Muscle layer of colon (tissue), 2 donors: Measurements from ENCODE around the gene ARHGEF10L.

Source experiments
- H3K27ac ChIP-seq: one replicate; pipeline ENCODE4 v1.7.0; 2013; ENCODE audit warnings: low read depth, mild to moderate bottlenecking, low read length, moderate library complexity
- H3K27me3 ChIP-seq, 2 donors: one replicate each; pipeline ENCODE4 v1.7.0; 2013; ENCODE audit warnings: low read length in 2 of 2, mild to moderate bottlenecking in 2 of 2; ENCODE audit not compliant: insufficient read depth in 2 of 2, control insufficient read depth in 1 of 2
- H3K36me3 ChIP-seq: one replicate; pipeline ENCODE4 v1.7.0; 2013; ENCODE audit warnings: mild to moderate bottlenecking, low read length; ENCODE audit not compliant: insufficient read depth
- H3K4me1 ChIP-seq: one replicate; pipeline ENCODE4 v1.7.0; 2013; ENCODE audit warnings: mild to moderate bottlenecking, low read length; ENCODE audit not compliant: insufficient read depth
- H3K4me3 ChIP-seq, 2 donors: one replicate each; pipeline ENCODE4 v1.7.0; 2013; ENCODE audit warnings: low read length in 2 of 2, low read depth in 1 of 2, mild to moderate bottlenecking in 1 of 2, moderate library complexity in 1 of 2
- H3K9ac ChIP-seq: one replicate; pipeline ENCODE4 v1.7.0; 2013; ENCODE audit warnings: low read length
- H3K9me3 ChIP-seq: one replicate; pipeline ENCODE4 v1.7.0; 2013; ENCODE audit warnings: mild to moderate bottlenecking, low read length
- donor health status: abdominal sarcoma.
- donor health status: Adenocarcinoma of cecum.

ARHGEF10L gene

GRCh38 chr1:17662786-17663185 lies 123.3 kb downstream of the ARHGEF10L start:
- Histone ChIP-seq H3K4me1 (no peaks in the 10 kb centered on the region), H3K27me3 (no peaks in the 10 kb centered on the region), H3K4me3 (no peak overlapping the region), H3K9ac (no peak overlapping the region), H3K9me3 (no peaks in the 10 kb centered on the region), H3K36me3 (peaks cover 43% of the 10 kb centered on the region), H3K27ac (no peak overlapping the region)

GRCh38 chr1:17663646-17664045 lies 124.1 kb downstream of the ARHGEF10L start:
- no peaks in the 10 kb centered on the region for H3K4me1 ChIP-seq
- H3K9ac ChIP-seq, result no peak overlapping the region
- H3K27ac ChIP-seq, result no peak overlapping the region
- H3K9me3 ChIP-seq, result no peaks in the 10 kb centered on the region
- H3K27me3 ChIP-seq, result no peaks in the 10 kb centered on the region
- H3K36me3 ChIP-seq, result peaks cover 40% of the 10 kb centered on the region
- no peak overlapping the region for H3K4me3 ChIP-seq

DNA sequence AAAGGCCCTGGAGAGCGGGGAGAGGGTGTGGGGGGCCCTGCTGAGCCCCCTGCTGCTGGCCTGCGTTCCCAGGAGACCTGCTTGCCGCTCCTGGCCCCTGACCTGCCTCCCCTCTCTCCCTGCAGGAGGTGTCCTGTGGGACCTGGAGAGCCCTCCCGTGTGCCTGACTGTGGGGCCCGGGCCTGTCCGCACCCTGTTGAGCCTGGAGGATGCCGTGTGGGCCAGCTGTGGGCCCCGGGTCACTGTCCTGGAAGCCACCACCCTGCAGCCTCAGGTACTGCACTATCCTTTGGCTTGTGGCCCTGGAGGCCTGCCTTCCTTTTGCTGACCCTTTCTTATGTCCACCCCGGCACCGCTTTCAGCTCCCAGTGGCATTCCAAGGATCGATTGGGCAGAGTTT lies 124.8 kb downstream of the ARHGEF10L start:
- Histone ChIP-seq H3K4me3 (no peak overlapping the region), H3K27me3 (no peaks in the 10 kb centered on the region), H3K27ac (no peak overlapping the region), H3K36me3 (peaks cover 38% of the 10 kb centered on the region), H3K9me3 (no peaks in the 10 kb centered on the region), H3K4me1 (no peaks in the 10 kb centered on the region), H3K9ac (no peak overlapping the region)

DNA sequence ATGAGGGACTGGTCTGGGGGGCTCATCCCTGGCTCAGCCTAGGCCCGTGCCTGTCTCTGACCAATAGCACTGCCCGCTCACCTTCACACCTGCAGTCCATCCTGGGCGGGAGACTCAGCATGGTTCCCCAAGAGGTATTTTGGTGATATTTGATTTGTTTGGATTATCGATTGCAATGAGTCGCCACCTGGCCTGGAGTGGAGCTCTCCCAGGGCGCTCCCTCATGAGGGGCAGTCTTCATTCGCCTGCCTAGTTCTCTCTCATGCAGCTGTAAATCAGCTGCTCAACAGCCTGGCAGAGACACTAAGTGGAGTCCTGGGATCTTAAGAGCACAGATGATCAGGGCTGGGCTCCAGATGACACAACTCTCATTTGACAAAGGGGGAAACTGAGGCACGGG lies 125.6 kb downstream of the ARHGEF10L start:
- Histone ChIP-seq H3K27me3 (no peaks in the 10 kb centered on the region), H3K4me3 (no peak overlapping the region), H3K9me3 (no peaks in the 10 kb centered on the region), H3K27ac (no peak overlapping the region), H3K4me1 (no peaks in the 10 kb centered on the region), H3K36me3 (peaks cover 33% of the 10 kb centered on the region), H3K9ac (no peak overlapping the region)

- H3K9me3 ChIP-seq, result no peaks in the 10 kb centered on the region
- H3K9ac ChIP-seq, result no peak overlapping the region
- H3K36me3 ChIP-seq, result peaks cover 33% of the 10 kb centered on the region
- no peak overlapping the region for H3K27ac ChIP-seq
- H3K4me3 ChIP-seq, result no peak overlapping the region
- H3K27me3 ChIP-seq, result no peaks in the 10 kb centered on the region
- no peaks in the 10 kb centered on the region for H3K4me1 ChIP-seq
Observed at GRCh38 chr1:17665950-17666720, 126.6 kb downstream of the ARHGEF10L start.

DNA sequence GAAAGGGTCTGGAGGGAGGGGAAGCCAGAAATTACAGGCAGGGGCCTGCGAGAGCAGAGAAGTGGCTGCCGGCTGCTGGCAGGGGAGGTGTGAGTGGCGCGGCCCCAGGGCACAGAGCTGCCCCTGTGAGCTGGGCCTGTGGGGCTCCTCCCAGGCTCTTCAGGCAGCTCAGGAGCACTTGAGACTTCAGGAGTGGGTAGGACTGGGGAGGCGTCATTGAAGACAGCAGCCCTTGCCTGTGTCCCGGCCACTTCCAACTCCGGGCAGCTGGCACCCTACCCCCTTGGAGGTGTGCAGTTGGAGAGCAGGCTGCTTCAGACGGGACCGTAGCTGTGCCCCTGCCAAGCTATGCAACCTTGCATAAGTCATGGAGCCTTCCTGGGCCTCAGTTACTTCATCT lies 128.1 kb downstream of the ARHGEF10L start:
- peaks cover 33% of the 10 kb centered on the region for H3K36me3 ChIP-seq
- H3K4me3 ChIP-seq, result no peak overlapping the region
- no peaks in the 10 kb centered on the region for H3K9me3 ChIP-seq
- no peaks in the 10 kb centered on the region for H3K27me3 ChIP-seq
- no peak overlapping the region for H3K9ac ChIP-seq
- peaks cover 12% of the 10 kb centered on the region for H3K4me1 ChIP-seq
- no peak overlapping the region for H3K27ac ChIP-seq

DNA sequence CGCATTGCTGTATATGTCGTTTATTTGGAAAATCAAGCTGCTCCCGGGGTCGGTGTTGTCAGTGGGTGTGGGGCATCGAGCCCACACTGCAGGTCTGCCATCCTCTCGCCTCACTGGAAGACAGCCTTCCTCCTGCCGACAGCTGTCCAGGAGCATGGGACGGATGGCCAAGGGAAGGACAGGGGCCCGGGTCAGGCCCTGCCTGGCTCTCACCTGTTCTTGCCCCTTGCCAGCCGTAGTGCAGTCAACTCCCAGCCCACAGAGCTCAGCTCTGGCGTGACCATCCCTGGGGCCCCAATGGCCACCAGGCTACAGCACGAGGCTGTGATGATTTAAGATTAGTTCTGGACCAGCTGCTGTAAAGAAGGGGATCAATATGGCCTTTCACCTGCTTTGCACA lies 128.7 kb downstream of the ARHGEF10L start:
- no peak overlapping the region for H3K27ac ChIP-seq
- no peak overlapping the region for H3K9ac ChIP-seq
- no peak overlapping the region for H3K4me3 ChIP-seq
- no peaks in the 10 kb centered on the region for H3K9me3 ChIP-seq
- H3K36me3 ChIP-seq, result peaks cover 33% of the 10 kb centered on the region
- peaks cover 12% of the 10 kb centered on the region for H3K4me1 ChIP-seq
- no peaks in the 10 kb centered on the region for H3K27me3 ChIP-seq

DNA sequence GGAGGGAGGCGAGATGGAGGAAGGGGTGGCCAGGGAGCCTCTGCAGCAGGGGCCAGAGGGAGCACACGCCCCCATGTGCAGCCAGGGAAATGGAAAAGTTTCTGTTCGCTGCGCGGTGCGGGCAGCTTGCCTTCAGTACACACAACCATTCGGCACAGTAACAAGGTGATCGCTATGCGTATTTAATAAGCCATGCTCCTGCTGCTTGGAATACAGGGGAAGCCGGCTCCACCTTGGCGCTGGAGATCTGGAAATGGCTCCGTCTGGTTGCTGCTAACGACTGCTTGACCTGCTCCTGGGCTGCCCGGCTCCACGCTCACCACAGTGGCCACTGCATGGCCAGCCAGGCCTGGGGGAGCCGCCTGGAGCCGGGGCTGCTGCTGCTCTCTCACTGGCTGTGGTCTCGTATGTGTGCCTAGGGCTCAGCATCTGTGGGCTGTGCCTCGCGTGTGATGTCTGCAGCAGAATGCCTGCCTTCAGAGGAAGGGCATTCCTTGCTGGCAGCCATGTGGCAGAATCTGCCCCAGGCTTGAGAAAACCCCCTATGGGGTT lies 129.2 kb downstream of the ARHGEF10L start:
- Histone ChIP-seq H3K36me3 (peaks cover 31% of the 10 kb centered on the region), H3K9me3 (no peaks in the 10 kb centered on the region), H3K9ac (no peak overlapping the region), H3K4me3 (no peak overlapping the region), H3K4me1 (peaks cover 12% of the 10 kb centered on the region), H3K27me3 (no peaks in the 10 kb centered on the region), H3K27ac (no peak overlapping the region)

DNA sequence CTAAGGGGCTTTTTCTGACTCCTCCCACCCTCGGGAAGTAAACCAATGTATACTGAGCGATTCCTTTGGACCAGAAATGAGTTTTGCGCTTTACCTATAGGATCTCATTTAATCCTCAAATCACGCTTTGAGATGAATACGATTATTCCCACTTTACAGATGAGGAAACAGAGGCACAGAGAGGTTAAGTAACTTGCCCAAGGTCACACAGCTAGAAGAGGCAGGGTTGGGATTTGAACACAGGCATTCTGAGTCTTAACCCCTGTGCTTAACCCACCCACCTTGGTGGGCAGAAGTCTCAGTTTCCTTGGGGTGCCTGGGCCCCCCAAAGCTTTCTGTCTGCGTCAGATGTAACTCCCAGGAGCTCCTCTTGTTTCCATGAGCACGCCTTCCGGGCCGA lies 129.8 kb downstream of the ARHGEF10L start:
- Histone ChIP-seq H3K9ac (no peak overlapping the region), H3K27me3 (no peaks in the 10 kb centered on the region), H3K9me3 (no peaks in the 10 kb centered on the region), H3K4me3 (no peak overlapping the region), H3K4me1 (peaks cover 12% of the 10 kb centered on the region), H3K27ac (no peak overlapping the region), H3K36me3 (peaks cover 28% of the 10 kb centered on the region)

GRCh38 chr1:17669866-17670451 lies 130.5 kb downstream of the ARHGEF10L start:
- H3K27me3 ChIP-seq, result no peaks in the 10 kb centered on the region
- no peak overlapping the region for H3K9ac ChIP-seq
- no peak overlapping the region for H3K4me3 ChIP-seq
- H3K4me1 ChIP-seq, result peaks cover 12% of the 10 kb centered on the region
- H3K36me3 ChIP-seq, result peaks cover 22% of the 10 kb centered on the region
- no peaks in the 10 kb centered on the region for H3K9me3 ChIP-seq
- no peak overlapping the region for H3K27ac ChIP-seq

DNA sequence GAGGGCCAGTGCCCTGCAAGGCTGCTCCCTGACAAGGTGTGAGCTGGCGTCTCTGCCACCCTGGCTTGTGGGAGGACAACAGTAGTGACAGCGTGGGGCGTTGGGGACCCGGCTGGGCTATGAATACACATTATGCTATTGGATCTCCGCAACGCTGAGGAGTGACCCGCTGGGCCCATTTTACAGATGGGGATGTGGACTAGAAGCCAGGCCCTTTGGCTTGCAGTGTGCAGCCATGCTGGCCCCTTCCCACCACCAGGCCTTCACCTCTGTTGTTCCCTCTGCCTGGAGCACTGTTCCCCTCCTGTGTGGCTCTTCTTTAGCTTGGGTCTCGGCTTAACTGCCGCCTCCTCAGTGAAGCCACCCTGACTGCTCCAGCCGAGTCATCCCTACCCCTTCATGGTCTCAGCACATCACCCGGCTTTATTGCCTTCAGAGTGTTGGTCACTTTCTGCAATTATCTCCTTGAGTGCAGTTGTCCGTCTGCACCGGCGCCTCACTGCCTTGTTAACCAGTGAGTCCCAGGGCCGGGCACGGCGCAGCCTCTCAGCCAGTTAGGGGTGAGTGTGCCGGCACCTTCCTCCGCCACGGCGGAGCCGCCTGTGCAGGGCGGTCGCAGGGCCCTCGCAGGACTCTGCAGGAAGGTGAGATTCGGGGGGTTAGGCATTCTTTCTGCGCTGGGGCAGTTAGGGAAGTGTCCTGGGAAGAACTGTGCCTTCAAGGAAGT lies 131.3 kb downstream of the ARHGEF10L start:
- Histone ChIP-seq H3K27me3 (no peaks in the 10 kb centered on the region), H3K9ac (no peak overlapping the region), H3K27ac (no peak overlapping the region), H3K9me3 (no peaks in the 10 kb centered on the region), H3K4me1 (peaks cover 12% of the 10 kb centered on the region), H3K36me3 (peaks cover 14% of the 10 kb centered on the region), H3K4me3 (no peak overlapping the region)
